Measurements from ENCODE around the gene PRKCQ. TPM values are rescaled to one million over a fixed set of nuclear protein-coding genes. Genes with fewer than 3 reads are reported as not detected.

PRKCQ gene
- total RNA-seq, 1 experiment from 2014 or later = 12.1 TPM

DNA sequence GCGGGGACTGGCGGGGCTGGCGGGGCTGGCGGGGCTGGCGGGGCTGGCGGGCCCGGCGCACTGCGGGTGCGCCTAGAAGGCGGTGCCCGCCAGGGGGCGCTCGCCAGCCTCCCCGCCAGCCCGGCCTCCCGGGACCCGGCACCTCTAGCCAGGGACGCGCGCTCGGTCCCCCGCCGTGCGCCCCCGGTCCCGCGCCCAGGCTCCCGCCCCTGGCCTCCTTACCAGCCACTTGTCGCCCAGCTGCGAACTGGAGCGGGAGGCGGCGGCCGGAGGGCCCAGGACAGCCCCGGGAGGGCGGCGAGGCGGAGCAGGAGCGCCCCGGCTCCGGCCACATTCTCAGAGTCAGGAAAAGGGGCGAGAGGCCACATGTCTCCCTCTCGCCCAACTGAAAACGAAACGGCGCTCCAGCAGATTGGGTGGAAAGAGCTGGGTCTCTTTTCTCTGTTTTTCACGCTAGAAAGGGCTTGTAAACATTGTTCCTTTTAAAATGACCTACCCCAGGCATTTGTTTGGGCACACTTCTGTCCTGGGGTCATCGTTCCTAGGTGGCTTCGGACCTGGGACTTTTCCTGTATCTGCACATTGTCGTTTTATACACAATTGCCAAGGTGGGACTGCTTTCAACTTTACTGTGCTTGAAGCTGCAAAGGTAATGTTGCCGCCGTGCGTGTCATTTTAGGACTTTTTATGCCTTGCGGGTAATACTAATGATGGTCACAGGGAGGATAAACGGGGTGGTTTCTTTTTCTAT is 378 bp upstream of the PRKCQ start:
- H4K5ac ChIP-seq (ENCODE audit: insufficient read length, low read depth, low read length) = no peak overlapping the region
- H3K23me2 ChIP-seq (ENCODE audit: insufficient read length, low read depth, low read length, poor library complexity, severe bottlenecking) = peaks cover 18% of the 10 kb centered on the region
- no CpG with 5 or more reads among the region's 56 CpGs for WGBS (ENCODE audit: extremely low coverage, insufficient read length, low lambda C conversion rate)
- H4K20me1 ChIP-seq (ENCODE audit: control insufficient read depth, insufficient read depth, insufficient read length) = no peaks in the 10 kb centered on the region
- peaks cover 17% of the 10 kb centered on the region for H3K27me3 Mint-ChIP-seq (ENCODE audit: low read depth)
- TF ChIP-seq, protein P1, sequence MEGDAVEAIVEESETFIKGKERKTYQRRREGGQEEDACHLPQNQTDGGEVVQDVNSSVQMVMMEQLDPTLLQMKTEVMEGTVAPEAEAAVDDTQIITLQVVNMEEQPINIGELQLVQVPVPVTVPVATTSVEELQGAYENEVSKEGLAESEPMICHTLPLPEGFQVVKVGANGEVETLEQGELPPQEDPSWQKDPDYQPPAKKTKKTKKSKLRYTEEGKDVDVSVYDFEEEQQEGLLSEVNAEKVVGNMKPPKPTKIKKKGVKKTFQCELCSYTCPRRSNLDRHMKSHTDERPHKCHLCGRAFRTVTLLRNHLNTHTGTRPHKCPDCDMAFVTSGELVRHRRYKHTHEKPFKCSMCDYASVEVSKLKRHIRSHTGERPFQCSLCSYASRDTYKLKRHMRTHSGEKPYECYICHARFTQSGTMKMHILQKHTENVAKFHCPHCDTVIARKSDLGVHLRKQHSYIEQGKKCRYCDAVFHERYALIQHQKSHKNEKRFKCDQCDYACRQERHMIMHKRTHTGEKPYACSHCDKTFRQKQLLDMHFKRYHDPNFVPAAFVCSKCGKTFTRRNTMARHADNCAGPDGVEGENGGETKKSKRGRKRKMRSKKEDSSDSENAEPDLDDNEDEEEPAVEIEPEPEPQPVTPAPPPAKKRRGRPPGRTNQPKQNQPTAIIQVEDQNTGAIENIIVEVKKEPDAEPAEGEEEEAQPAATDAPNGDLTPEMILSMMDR (conservative IDR thresholded peaks at IDR 0.05) = peak; percentile 66
- peak overlapping the region; percentile 90 for H3K18ac ChIP-seq (ENCODE audit: insufficient read length, low read depth, low read length)
- peak overlapping the region; percentile 92 for H3K9ac ChIP-seq (ENCODE audit: extremely low read depth, insufficient read length, low read length)
- no peaks in the 10 kb centered on the region for H3K27me3 ChIP-seq (ENCODE audit: insufficient read depth, low read length)
- H2BK12ac ChIP-seq (ENCODE audit: insufficient read length, low read depth, low read length) = no peak overlapping the region
- no peak overlapping the region for H3T11ph ChIP-seq (ENCODE audit: low read length)
- no peak overlapping the region for H3K27ac ChIP-seq (ENCODE audit: insufficient read length, low read depth, low read length)
- no peak overlapping the region for H2BK5ac ChIP-seq (ENCODE audit: insufficient read length, low read length)
- no peaks in the 10 kb centered on the region for H3K79me1 ChIP-seq (ENCODE audit: insufficient read depth, low read depth, low read length, poor library complexity, severe bottlenecking)
- H2AFZ ChIP-seq (ENCODE audit: low read length) = peak overlapping the region; percentile 75
- no peak overlapping the region for H2BK20ac ChIP-seq (ENCODE audit: low read depth, low read length, poor library complexity, severe bottlenecking)
- no peak overlapping the region for H3K4ac ChIP-seq (ENCODE audit: low read depth, low read length)
- peaks cover 8 to 30% (median 29%) of the 10 kb centered on the region in 3 experiments; a peak in 5 of 7 replicates for H3K36me3 Mint-ChIP-seq (ENCODE audit: insufficient read depth in 1 of 3, low read depth in 3 of 3)
- H2BK120ac ChIP-seq (ENCODE audit: low read depth, low read length, poor library complexity, severe bottlenecking) = no peak overlapping the region
- H3K9me3 Mint-ChIP-seq = no peaks in the 10 kb centered on the region
- H4K8ac ChIP-seq (replicated peaks; ENCODE audit: insufficient read length, low read depth, low read length) = no peak overlapping the region
- H3K4me3 Mint-ChIP-seq = peak overlapping the region; percentile 87 to 88
- no peak overlapping the region for H3K23ac ChIP-seq (ENCODE audit: insufficient read length, low read depth, low read length)
- peaks cover 12% of the 10 kb centered on the region; the same call in 1 of the 2 replicates for H3K79me2 ChIP-seq (ENCODE audit: insufficient read depth, low read length)
- H3K27ac Mint-ChIP-seq = peak overlapping the region; percentile 68 to 97 (median 93); a peak in 5 of 7 replicates
- H3K4me2 ChIP-seq (ENCODE audit: insufficient read depth, insufficient read length, low read length) = peak overlapping the region; percentile 98
- no peaks in the 10 kb centered on the region for H3K9me3 ChIP-seq (ENCODE audit: control insufficient read depth, low read depth, low read length)
- H2AK5ac ChIP-seq (ENCODE audit: insufficient read length, low read length) = no peak overlapping the region
- peaks cover 39 to 40% of the 10 kb centered on the region in 2 experiments for H3K4me1 Mint-ChIP-seq
- H3K56ac ChIP-seq (ENCODE audit: insufficient read length, low read depth, low read length) = no peak overlapping the region
- peaks cover 9% of the 10 kb centered on the region for H3K4me1 ChIP-seq (ENCODE audit: insufficient read depth, low read length)
- no peak overlapping the region for H2BK15ac ChIP-seq (ENCODE audit: low read depth, low read length)
- H3K14ac ChIP-seq (ENCODE audit: insufficient read depth, low read length) = peak overlapping the region; percentile 95; the same call in 1 of the 2 replicates
- peak; percentile 83 for DNase-seq
- H4K91ac ChIP-seq (ENCODE audit: insufficient read length, low read depth, low read length) = no peak overlapping the region
